HG03432 (cell line): Measurements from ENCODE around the gene COA3.

Experiments
- ATAC-seq: cut with Tn5 transposase; IDR thresholded peaks from one replicate; pipeline ENCODE4 v1.9.1; 2021; ENCODE audit warnings: mild to moderate bottlenecking, moderate library complexity; ENCODE audit not compliant: unreplicated experiment

The COA3 gene, protein sequence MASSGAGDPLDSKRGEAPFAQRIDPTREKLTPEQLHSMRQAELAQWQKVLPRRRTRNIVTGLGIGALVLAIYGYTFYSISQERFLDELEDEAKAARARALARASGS

DNA sequence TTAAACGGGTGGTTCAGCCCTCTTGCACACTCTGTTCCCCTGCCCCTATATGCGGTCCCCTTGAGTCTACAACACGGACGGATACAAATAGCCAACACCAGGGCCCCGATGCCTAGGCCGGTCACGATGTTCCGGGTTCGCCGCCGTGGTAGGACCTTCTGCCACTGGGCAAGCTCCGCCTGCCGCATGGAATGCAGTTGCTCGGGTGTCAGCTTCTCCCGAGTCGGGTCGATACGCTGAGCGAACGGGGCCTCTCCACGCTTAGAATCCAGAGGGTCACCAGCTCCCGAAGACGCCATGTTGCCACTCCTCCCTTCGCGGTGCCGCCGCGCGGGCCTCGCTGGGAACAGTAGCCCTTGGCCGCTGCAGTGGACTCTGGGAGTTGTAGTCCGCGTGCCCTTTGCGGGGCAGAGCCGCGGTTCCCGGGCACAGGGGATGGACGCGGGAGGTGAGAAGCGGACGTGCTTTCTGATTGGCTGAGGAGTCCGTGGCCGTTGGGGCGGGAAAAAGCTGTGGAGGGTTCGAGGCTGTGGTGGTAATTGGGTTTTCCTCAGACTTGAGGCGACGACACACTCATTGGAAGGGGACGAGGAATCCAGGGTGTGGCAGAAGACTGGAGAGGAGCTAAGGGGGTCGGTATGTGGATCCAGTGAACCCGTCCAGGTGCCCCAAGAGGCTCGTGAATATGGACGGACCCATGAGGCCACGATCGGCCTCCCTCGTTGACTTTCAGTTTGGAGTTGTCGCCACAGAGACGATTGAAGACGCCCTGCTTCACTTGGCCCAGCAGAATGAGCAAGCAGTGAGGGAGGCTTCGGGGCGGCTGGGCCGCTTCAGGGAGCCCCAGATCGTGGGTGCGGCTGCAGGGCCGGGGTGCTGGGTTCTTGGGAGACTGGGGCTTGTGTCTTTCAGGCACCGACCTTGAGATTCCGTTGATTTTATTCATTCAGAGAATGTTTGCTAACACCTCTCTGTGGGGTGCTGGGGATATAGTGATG lies at the start of gene COA3, which contains the start of gene CNTD1:
TSS of gene COA3 (minus strand) at position 322 of the 998 bp plus-strand sequence. CDS start at position 299, 23 bp downstream.
TSS of gene CNTD1 (plus strand) at position 479 of the 998 bp plus-strand sequence. CDS start at position 686, 207 bp downstream.
- ATAC-seq = peak; percentile 77

DNA sequence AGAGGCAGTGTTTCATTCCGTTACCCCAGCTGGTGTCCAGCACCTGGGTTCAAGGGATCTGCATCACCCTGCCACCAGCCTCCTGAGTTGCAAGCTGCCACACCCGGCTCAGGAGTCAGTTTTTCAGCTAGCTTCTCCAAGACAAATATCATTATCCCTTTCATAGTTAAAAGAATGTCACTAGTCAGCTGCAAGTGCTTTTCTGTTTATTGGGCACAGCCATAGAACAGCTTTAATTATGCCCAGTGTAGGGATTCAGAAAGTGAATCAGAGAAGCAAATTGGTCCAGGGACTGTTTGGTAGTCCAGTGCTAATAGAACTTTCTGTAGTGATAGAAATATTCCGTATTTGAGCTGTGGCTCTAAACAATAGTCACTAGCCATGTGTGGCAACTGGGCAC lies 49.6 kb upstream of the COA3 start:
- ATAC-seq = no peak

DNA sequence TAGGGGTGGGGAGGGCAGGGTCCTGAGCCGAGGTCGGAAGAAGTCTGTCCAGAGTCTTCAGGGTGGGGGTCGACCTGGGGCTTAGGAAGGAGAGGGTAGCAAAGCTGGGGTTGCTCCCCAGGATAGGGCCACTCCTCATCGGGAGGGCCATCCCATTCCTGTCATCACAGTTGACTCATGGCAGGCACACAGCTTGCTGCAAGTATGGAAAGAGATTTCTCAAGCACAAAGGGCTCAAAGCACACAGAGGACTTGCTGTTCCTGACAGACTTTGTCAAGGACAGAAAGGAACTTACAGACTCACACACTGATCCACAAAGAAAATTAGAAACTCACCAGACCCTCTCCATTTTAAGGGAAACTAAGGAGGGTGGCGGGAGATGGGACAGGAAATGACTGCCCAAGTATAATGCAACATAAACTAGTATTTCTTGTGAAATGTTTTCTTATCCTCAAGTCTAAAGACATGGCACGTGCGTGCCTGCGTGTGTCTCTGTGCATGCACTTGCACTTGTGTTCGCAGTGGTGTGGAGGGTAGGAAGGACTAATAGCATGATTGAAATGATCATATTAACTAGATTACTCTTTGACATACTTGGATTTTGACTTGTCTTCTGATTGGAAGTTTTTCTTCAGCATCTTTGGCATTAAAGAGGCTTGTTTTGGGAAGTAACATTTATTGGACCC lies 48.2 kb upstream of the COA3 start:
- ATAC-seq = no peak

DNA sequence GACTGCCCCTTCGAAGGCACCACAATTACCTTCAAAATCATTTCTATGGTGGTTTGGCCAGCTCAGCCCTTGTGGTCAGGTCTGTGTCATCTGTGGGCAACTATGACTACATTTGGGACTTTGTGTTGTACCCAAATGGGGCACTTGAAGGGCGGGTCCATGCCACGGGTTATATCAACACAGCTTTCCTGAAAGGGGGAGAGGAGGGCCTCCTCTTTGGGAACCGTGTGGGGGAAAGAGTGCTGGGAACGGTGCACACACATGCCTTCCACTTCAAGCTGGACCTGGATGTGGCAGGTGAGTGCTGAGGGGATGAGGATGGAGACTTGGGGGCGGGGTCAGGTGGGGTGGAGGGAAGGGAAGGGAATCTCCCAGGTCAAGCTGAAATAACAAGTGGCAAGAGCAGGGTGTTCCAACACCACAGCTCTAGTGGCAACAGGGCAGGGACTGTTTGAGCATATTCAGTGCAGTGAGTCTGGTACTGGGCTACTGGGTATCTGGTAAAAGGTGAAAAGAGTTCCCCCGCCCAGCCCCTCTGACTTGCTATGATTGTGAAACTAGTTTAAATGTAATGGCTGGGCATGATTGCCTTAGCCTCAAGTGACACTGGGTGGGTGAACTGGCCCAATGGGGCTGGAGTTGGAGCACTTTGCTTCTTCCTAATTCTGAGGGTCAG lies 47.6 kb upstream of the COA3 start:
- no peak for ATAC-seq

DNA sequence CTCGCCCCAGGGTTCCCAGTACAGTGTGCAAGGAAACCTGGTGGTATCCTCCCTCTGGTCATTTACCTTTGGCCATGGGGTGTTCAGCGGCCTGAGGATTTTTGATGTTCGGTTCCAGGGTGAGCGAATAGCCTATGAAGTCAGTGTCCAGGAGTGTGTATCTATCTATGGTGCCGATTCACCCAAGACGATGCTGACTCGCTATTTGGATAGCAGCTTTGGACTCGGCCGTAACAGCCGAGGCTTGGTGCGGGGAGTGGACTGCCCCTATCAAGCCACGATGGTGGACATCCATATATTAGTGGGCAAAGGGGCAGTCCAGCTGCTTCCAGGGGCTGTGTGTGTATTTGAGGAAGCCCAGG lies 47.0 kb upstream of the COA3 start:
- no peak for ATAC-seq

DNA sequence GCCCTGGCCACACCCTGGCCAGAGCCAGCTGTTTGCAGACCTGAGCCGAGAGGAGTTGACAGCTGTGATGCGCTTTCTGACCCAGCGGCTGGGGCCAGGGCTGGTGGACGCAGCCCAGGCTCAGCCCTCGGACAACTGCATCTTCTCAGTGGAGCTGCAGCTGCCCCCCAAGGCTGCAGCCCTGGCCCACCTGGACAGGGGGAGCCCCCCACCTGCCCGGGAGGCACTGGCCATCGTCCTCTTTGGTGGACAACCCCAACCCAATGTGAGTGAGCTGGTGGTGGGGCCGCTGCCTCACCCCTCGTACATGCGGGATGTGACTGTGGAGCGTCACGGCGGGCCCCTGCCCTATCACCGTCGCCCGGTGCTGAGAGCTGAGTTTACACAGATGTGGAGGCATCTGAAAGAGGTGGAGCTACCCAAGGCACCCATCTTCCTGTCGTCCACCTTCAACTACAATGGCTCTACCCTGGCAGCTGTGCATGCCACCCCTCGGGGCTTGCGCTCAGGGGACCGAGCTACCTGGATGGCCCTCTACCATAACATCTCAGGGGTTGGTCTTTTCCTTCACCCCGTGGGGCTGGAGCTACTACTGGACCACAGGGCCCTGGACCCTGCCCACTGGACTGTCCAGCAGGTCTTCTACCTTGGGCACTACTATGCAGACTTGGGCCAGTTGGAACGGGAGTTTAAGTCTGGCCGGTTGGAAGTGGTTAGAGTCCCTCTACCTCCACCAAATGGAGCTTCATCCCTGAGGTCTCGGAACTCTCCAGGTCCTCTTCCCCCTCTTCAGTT lies 46.5 kb upstream of the COA3 start:
- ATAC-seq = no peak

DNA sequence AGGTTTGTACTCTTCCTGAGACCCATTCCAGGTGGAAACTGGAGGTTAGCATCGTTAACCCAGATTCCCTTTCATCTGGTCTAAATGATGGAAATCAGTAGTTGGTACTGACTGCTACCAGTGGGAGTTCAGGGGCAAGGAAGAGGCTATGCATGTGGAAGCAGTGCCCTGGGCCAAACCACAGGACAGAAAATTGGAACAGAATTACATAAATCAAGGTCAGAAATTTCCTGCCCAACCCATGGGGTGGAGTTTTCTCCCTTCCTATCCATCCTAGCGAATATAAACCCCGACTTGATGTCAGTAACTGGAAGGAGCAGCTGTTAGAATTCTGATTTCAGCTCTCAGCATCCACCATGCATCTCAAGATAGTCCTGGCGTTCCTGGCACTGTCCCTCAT lies 45.8 kb upstream of the COA3 start, which contains the start of gene AOC2:
TSS of gene AOC2 (plus strand) at position 310 of the 400 bp plus-strand sequence. CDS start at position 357, 47 bp downstream.
- no peak for ATAC-seq

DNA sequence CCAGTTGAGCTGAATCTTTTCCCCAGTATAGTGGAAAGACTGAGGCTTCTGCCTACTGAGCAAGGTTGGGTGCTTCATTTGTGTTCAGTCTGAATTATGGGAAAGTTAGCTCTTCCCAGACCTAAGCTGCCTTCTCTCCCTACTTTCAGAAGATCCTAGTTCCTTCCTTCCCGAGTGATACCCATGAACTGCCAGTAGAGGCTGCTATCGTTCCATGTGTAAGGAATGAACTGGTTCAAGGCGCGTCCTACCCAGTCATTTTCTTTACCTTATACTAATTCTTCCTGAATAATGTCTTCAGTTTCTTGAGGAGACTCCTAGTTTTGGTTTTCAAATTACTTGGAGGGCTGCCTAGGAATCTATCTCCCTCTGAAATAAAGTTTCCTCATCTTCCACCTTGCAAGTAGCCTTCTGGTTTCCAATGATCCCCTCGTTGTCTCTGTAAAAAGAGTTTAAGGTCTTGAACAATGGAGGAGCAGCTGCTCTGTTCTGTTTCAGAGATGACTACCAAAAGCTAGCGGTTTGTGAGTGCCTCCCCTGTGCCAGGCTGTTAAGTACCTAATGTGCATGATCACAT lies 44.9 kb upstream of the COA3 start:
- no peak for ATAC-seq

DNA sequence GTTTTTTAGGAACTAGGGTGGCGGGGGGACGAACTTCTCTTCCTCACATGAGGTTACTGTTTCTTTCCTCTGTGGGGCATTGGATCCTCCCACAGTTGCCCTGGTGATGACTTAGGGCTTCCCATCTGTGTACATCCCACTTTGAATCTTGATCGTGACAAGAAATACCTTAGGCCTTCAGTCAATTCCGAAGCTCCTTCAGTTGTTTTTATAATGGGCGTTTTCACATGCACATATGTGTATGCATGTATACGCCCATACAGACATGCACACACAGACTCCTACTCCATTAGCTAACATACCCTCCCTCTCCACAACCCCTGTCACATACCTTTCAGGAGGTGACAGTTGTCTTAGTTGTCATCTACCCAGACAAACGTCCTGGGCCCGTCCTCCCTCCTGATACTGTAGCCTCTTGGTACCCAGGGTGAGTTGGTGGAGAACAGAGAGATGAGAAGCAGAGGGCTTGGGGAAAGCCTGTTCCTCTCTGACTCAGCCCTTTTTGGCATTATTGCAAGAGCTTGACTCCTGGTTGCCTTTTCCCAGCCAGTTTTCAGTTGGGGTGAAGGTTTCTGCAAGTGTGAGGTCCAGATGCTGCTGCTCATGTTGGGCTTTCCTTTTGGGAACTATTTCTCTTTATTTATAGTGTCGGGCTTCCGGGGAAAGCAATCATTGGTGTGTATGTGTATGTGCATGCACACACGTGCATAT lies 43.6 kb upstream of the COA3 start:
- no peak for ATAC-seq

DNA sequence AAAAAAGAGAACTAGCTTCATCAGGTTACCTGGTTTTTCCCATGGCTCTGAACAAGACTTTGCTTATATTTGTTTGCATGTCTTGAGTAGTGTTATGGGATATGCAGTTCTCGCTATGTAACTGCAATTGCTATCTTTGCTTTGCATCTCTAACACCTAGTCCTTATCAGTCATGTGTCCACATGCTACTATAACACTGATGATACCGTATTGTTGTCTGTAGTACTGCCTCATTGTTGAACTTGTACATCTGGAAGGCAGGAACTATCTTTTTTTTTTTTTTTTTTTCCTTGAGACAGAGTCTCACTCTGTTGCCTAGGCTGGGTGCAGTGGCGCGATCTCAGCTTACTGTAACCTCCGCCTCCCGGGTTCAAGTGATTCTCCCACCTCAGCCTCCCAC lies 37.2 kb upstream of the COA3 start:
- no peak for ATAC-seq

DNA sequence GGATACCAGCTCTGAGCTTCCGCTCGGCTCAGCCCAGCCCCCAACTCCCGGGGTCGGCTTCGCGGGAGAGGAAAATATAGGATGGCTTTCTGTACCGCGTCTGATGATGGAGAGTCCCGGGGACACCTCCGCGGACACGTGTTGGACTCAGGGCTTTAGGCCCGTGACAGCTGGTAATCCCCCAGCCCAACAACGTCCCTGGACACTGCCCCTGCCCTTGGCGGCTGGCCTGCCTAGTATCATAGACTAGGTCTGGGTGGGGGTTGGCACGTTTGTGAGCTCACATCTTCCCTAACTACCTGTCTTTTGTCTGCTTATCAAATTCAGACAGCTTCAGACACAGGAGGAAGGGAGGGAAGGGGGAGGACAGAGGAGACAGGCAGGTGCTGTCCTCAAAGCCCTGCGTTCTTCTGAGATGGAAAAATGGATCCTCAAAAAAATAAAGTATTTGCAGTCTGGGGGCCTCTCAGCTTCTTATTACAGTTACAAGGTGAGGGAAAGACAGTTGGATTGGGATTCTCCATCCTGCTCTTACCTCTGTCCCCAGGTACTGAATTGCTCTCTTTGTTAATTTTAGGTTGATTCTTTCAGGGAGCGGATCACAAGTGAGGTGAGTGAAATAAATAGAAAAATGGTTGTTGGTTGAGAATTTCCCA lies 35.4 kb upstream of the COA3 start:
- no peak for ATAC-seq

DNA sequence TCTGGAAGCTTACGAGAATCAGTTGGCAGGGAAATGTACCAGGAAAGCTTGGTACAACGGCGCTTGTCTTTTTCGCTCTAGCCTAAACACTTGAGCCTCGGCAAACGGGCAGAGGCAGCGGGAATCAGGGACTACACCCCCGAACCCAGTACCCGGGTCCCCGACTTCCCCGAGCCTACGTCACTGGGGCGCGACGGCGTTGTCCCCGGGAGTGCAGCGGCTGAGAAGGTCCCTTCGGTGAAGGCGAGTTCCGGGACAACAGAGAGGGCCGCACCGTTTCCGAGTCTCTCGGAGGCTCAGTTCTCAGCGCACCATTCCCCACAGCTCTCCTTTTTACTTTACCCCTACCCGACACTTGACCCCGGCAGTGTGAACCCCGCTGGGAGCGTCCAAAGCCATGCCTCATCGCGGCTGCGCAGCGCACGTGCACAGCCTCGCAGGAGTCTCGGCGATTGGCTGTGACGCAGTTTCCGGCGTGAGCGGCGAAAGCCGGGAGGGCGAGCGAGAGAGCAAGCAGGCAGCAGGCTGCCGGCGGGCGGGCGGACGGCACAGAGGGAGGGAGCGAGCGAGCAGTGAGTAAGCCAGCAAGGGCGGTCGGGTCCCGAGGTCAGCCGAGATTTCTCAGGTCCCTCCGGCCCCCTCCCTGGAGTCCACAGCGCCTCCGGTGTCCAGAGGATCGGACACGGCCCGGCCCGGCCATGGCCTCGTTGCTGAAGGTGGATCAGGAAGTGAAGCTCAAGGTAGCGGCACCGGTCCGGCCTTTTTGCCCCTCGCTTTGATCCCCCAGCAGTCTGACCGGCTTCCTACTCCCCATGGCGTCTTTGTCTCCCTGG lies 34.6 kb upstream of the COA3 start, which contains the start of gene PSME3:
TSS of gene PSME3 (plus strand) at position 464 of the 833 bp plus-strand sequence. CDS start at position 699, 235 bp downstream.
- peak; percentile 87 for ATAC-seq

DNA sequence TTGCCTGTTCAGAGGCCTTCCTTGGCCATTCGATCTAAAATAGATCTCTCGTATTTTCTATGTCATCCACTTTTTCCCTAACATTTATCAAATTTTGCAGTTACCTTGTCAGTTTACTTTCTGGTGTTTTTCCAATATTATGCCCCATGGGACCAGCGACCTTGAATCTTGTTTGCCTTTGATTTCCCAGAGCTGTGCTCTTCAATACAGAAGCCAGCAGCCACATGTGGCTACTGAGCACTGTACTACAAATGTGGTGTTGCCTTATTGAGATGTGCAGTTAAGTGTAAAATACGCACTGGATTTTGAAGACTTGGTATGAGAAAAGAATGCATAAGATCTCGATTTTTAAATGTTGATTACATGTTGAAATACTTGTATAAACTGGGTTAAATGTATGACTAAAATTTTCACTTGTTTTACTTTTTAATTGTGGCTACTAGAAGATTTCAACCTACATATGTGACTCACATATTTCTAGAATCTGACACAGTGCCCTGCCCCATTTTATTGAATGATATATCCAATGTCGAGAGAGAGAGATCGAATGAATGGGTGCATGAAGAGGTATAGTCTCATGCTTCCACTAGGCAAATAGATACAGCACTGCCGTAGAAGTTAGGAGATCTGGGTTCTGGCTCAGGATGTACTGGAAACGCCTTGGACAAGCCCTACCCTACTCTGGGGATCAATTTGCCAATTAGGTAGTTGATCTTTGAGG lies 33.9 kb upstream of the COA3 start:
- ATAC-seq = no peak

DNA sequence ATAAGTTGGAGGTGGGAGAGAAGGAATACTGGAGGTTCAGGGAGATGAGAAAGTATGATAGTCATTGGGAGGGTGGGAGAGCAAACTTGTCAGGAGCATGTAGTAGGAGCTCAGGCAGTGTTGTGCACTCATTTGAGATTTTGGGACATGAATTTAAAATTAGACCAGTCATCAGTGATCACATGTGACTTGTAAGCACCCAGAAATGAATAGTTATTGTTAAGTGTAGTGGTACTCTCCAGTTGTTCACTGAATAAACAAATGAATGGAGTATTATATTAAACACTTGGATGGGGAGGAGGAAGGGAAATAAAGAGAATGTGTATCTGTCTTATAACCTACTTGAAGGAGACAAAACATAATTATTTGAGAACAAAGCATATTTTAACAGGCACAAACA lies 32.5 kb upstream of the COA3 start:
- ATAC-seq = no peak

DNA sequence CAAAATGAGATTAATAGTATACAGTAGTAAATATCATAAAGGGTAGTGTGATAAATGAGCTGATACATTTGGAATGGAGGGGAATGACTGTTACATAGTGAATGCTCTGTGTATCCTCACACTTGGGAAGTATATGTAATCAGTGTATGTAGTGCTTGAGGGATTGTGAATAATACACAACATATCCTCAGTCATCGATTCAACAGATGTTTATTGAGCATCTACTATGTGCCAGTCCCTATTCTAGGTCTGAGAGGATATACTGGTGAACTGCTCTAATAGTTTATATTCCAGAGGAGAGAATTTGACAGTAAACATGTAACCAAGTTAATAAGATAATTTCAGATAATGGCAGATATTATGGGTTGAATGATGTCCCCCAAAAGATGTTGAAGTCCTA lies 29.0 kb upstream of the COA3 start:
- ATAC-seq = no peak

DNA sequence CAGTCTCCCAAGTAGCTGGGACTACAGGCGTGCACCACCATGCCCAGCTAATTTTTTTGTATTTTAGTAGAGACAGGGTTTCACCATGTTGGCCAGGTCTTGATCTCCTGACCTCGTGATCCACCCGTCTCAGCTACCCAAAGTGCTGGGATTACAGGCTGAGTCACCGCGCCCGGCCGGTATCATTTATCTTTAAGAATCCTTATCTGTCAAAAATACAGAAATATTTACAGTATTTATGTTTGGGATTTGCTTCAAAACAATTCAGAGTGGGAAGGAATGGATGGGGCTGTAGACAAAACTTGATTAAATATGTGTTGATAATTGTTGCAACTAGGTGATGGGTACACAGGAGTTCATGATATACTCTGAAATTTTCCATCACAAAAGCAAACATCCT lies 22.7 kb upstream of the COA3 start:
- no peak for ATAC-seq

DNA sequence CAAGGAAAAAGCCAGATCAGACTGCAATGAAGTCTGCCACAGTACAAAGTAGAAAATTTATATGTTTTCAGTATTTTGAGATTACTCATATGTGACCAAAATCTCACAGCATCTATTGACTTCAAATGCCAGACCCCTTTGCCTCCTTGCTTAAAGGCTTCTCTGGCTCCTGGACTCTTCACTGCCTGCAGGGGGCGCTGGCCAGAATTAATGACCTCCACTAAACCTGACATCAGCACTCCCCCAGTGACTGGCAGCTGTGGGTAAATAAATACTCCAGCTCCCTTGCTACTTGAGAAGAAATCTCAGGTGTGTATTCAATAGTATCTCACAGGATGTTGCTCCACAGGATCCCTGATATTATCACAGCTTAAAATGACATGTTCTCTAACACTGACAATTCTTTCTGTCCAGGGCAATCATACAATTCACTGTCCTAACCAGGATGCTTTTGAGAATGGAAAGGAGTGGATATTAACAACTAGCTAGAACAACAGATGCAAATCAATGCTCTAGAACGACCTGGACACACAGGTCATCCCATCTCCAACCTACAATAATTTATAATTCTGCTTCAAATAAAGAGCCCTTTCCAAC lies 21.5 kb upstream of the COA3 start:
- ATAC-seq = no peak
